Gastroesophageal sphincter (tissue), 3 donors: ENCODE data around the gene NIPBL.

Experiments
- CTCF ChIP-seq, 4 experiments: fragments of 200-600 bp in 2 of 4; fragments of 450-650 bp in 2 of 4; sonication (generic) in 1 of 4; IDR thresholded peaks; one replicate each; pipeline ENCODE4 v1.5.1; 2017 to 2019; ENCODE audit warnings: antibody characterized with exemption in 4 of 4, mild to moderate bottlenecking in 2 of 4, moderate library complexity in 2 of 4
- EP300 ChIP-seq: sonication (generic); formaldehyde crosslinking; IDR thresholded peaks from one replicate; pipeline ENCODE4 v1.6.1; 2017; ENCODE audit warnings: antibody characterized with exemption, mild to moderate bottlenecking
- POLR2A ChIP-seq, 2 donors: fragments of 450-650 bp; IDR thresholded peaks; one replicate each; pipeline ENCODE4 v1.6.1; 2017; ENCODE audit warnings: antibody characterized with exemption in 2 of 2, mild to moderate bottlenecking in 2 of 2, moderate library complexity in 1 of 2
- POLR2AphosphoS5 ChIP-seq: sonication (generic); formaldehyde crosslinking; IDR thresholded peaks from one replicate; pipeline ENCODE4 v1.6.1; 2017; ENCODE audit warnings: antibody characterized with exemption

- TF ChIP-seq POLR2A (IDR thresholded peaks at IDR 0.05) (no peak), POLR2AphosphoS5 (no peak), EP300 (no peak), CTCF (IDR thresholded peaks at IDR 0.05) (no peak)
Measured at GRCh38 chr5:36899860-36900259, 23.3 kb downstream of the NIPBL start.
